ENCODE data around the gene LAMP1. TPM values are rescaled to one million over a fixed set of nuclear protein-coding genes. Genes with fewer than 3 reads are reported as not detected.

Gene LAMP1
- total RNA-seq, 1 donor from 2014 or later: 210 TPM

DNA sequence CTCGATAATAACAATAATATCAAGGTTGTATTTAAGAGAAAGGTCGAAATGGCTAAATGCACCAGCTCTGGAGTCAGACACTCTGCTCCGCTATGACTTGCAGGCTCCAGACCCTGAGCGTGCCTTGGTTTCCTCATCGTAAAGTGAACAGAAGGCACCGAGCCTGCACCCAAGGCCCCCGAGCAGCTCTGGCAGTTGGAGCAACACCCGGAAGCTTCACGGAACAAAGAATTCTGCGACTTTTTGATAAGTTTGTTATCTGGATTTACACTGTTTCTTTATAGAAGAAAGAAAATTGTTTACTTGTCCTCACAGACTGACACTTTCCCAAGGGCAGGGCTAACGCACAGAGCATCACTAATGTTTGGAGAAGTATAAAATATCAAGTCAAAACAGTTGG is 62.5 kb downstream of the LAMP1 start:
- TF ChIP-seq, protein P1, sequence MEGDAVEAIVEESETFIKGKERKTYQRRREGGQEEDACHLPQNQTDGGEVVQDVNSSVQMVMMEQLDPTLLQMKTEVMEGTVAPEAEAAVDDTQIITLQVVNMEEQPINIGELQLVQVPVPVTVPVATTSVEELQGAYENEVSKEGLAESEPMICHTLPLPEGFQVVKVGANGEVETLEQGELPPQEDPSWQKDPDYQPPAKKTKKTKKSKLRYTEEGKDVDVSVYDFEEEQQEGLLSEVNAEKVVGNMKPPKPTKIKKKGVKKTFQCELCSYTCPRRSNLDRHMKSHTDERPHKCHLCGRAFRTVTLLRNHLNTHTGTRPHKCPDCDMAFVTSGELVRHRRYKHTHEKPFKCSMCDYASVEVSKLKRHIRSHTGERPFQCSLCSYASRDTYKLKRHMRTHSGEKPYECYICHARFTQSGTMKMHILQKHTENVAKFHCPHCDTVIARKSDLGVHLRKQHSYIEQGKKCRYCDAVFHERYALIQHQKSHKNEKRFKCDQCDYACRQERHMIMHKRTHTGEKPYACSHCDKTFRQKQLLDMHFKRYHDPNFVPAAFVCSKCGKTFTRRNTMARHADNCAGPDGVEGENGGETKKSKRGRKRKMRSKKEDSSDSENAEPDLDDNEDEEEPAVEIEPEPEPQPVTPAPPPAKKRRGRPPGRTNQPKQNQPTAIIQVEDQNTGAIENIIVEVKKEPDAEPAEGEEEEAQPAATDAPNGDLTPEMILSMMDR (IDR thresholded peaks at IDR 0.05; ENCODE audit: unreplicated experiment): no peak
- no peak for DNase-seq (ENCODE audit: low spot score)
- H3K36me3 Mint-ChIP-seq (ENCODE audit: low read depth, unreplicated experiment): no peaks in the 10 kb centered on the region
- peaks cover 6% of the 10 kb centered on the region for H3K27me3 Mint-ChIP-seq (ENCODE audit: unreplicated experiment)
- H3K4me1 Mint-ChIP-seq (ENCODE audit: unreplicated experiment): no peaks in the 10 kb centered on the region
- no peak overlapping the region for H3K27ac Mint-ChIP-seq (ENCODE audit: unreplicated experiment)
- H3K9me3 Mint-ChIP-seq (ENCODE audit: unreplicated experiment): no peaks in the 10 kb centered on the region
- H3K4me3 Mint-ChIP-seq (ENCODE audit: unreplicated experiment): no peak overlapping the region

GRCh38 chr13:113360446-113360845 is 63.4 kb downstream of the LAMP1 start:
- H3K4me3 Mint-ChIP-seq (ENCODE audit: unreplicated experiment): no peak overlapping the region
- no peak for DNase-seq (ENCODE audit: low spot score)
- TF ChIP-seq, protein P1 (IDR thresholded peaks at IDR 0.05; ENCODE audit: unreplicated experiment): no peak
- peaks cover 6% of the 10 kb centered on the region for H3K27me3 Mint-ChIP-seq (ENCODE audit: unreplicated experiment)
- no peak overlapping the region for H3K27ac Mint-ChIP-seq (ENCODE audit: unreplicated experiment)
- no peaks in the 10 kb centered on the region for H3K9me3 Mint-ChIP-seq (ENCODE audit: unreplicated experiment)
- no peaks in the 10 kb centered on the region for H3K36me3 Mint-ChIP-seq (ENCODE audit: low read depth, unreplicated experiment)
- no peaks in the 10 kb centered on the region for H3K4me1 Mint-ChIP-seq (ENCODE audit: unreplicated experiment)

DNA sequence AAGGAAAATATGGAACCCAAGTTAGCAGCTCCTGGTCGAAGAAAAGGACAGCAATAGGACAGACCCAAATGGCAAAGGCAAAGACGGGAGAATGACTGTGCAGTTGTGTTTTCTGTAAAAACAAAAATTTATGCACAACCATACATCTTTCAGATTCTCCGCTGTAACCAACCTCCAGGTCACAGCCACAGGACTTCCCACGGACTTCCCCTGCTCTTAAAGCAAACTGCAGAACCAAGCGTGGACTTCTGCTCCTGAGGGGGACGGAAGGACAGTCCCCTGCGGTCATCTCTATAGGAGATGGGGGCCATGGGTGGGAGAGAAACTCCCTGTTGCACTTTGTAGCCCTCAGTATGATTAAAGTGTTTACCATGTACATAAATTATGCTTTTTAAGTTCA is 64.4 kb downstream of the LAMP1 start:
- no peaks in the 10 kb centered on the region for H3K9me3 Mint-ChIP-seq (ENCODE audit: unreplicated experiment)
- TF ChIP-seq, protein P1 (IDR thresholded peaks at IDR 0.05; ENCODE audit: unreplicated experiment): no peak
- H3K27me3 Mint-ChIP-seq (ENCODE audit: unreplicated experiment): peaks cover 6% of the 10 kb centered on the region
- no peak overlapping the region for H3K27ac Mint-ChIP-seq (ENCODE audit: unreplicated experiment)
- no peaks in the 10 kb centered on the region for H3K36me3 Mint-ChIP-seq (ENCODE audit: low read depth, unreplicated experiment)
- H3K4me3 Mint-ChIP-seq (ENCODE audit: unreplicated experiment): no peak overlapping the region
- no peak for DNase-seq (ENCODE audit: low spot score)
- H3K4me1 Mint-ChIP-seq (ENCODE audit: unreplicated experiment): no peaks in the 10 kb centered on the region

DNA sequence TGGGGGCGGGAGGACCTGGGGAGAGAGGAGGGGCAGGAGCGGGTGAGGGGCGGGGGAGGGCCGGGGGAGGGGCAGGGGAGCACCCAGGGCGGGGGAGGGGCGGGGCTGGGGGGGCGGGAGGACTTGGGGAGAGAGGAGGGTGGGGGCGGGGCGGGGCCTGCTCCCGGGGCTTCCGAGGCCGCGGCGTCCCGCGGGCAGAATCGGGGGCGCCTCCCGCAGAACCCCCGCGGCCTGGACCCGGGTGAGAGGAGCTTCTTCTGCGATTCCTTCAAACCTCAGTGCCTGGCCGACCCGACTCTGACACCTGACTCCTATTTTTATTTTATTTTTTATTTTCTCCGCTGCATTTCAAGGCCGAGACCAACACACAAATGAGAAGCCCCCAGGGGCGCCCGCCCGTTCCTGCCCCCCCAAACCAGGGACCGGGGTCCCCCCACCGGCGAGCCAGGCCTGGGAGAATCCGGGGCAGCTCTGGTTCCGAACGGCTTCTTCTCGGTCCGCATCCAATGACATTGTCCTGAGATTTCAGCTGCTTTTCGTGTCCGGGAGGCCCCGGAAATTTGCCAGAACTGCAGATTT is 67.4 kb downstream of the LAMP1 start:
- Mint-ChIP-seq H3K27ac (ENCODE audit: unreplicated experiment) (no peak overlapping the region), H3K4me1 (ENCODE audit: unreplicated experiment) (no peaks in the 10 kb centered on the region), H3K4me3 (ENCODE audit: unreplicated experiment) (no peak overlapping the region), H3K27me3 (ENCODE audit: unreplicated experiment) (peaks cover 9% of the 10 kb centered on the region), H3K36me3 (ENCODE audit: low read depth, unreplicated experiment) (no peaks in the 10 kb centered on the region), H3K9me3 (ENCODE audit: unreplicated experiment) (no peaks in the 10 kb centered on the region)
- no peak for DNase-seq (ENCODE audit: low spot score)
- TF ChIP-seq, protein P1 (IDR thresholded peaks at IDR 0.05; ENCODE audit: unreplicated experiment): no peak

- Mint-ChIP-seq H3K27ac (ENCODE audit: unreplicated experiment) (no peak overlapping the region), H3K36me3 (ENCODE audit: low read depth, unreplicated experiment) (no peaks in the 10 kb centered on the region), H3K9me3 (ENCODE audit: unreplicated experiment) (no peaks in the 10 kb centered on the region), H3K4me3 (ENCODE audit: unreplicated experiment) (peak overlapping the region; percentile 11), H3K4me1 (ENCODE audit: unreplicated experiment) (no peaks in the 10 kb centered on the region), H3K27me3 (ENCODE audit: unreplicated experiment) (peaks cover 11% of the 10 kb centered on the region)
- TF ChIP-seq, protein P1 (IDR thresholded peaks at IDR 0.05; ENCODE audit: unreplicated experiment): no peak
- no peak for DNase-seq (ENCODE audit: low spot score)
These were observed 68.0 kb downstream of the LAMP1 start for GRCh38 chr13:113364901-113365582.

Data from endothelial cell (in vitro differentiated cells).